GM12878 (cell line): ENCODE measurements around the gene MGLL. TPM values are rescaled to one million over a fixed set of nuclear protein-coding genes. Genes with fewer than 3 reads are reported as not detected.

Experiments used
- ATAC-seq: fragments of 200-7000 bp; cut with Tn5 transposase; 3 replicates; pipeline ENCODE4 v1.9.1; 2020; ENCODE audit warnings: mild to moderate bottlenecking, moderate library complexity
- BruUV-seq: library from RNA; stranded (reverse); fragments of 400-500 nt; replicated peaks from 2 replicates; lab custom pipeline; 2021; lab: Mats Ljungman, UMichigan
- CTCF ChIA-PET: fragments of 300-600 bp; sonication (Branson Sonifier 250); formaldehyde crosslinking; extraction: SDS; loops from one replicate; lab custom pipeline; 2021; ENCODE audit warnings: inconsistent platforms; lab: Yijun Ruan, JAX
- POLR2A ChIA-PET: fragments of 350-600 bp; formaldehyde crosslinking; extraction: SDS; loops from one replicate; lab custom pipeline; 2021; ENCODE audit warnings: inconsistent platforms; lab: Charles Lee
- RAD21 ChIA-PET: fragments of 300-600 bp; sonication (Branson Sonifier 250); formaldehyde crosslinking; loops from one replicate; lab custom pipeline; 2023; ENCODE audit warnings: antibody characterized with exemption; ENCODE audit not compliant: unreplicated experiment; lab: Charles Lee
- SMC1A ChIA-PET: fragments of 300-600 bp; sonication (Branson Sonifier 250); formaldehyde crosslinking; loops from one replicate; lab custom pipeline; 2023; ENCODE audit not compliant: unreplicated experiment, uncharacterized antibody; lab: Charles Lee
- DNase-seq: peaks from one replicate; pipeline ENCODE4 v3.0.0-alpha.2; 2011; ENCODE audit warnings: low read depth, low spot score
- FAIRE-seq: peaks from 3 replicates; lab custom pipeline; 2011; peaks lifted over from hg19 to GRCh38; lab: Jason Lieb, UNC
- H2AFZ ChIP-seq: 2 replicates; pipeline ENCODE4 v1.6.0; 2011; ENCODE audit warnings: low read depth, low read length, control low read depth; ENCODE audit not compliant: control insufficient read depth
- H3K27ac ChIP-seq: 2 replicates; pipeline ENCODE4 v1.5.1; 2011; ENCODE audit warnings: control low read depth; ENCODE audit not compliant: control insufficient read depth, insufficient read depth
- H3K27me3 ChIP-seq, 2 experiments: replicated peaks in 1 of 2; 2 replicates each; pipeline versions ENCODE4 v1.6.0 to v1.6.1; 2011; ENCODE audit warnings: low read length in 1 of 2; ENCODE audit not compliant: control insufficient read depth in 2 of 2, insufficient read depth in 2 of 2
- H3K36me3 ChIP-seq, 2 experiments: 2 replicates each; pipeline ENCODE4 v1.5.1; 2011; ENCODE audit warnings: low read length in 1 of 2; ENCODE audit not compliant: control insufficient read depth in 2 of 2, insufficient read depth in 2 of 2
- H3K4me1 ChIP-seq: 2 replicates; pipeline ENCODE4 v1.6.1; 2011; ENCODE audit warnings: mild to moderate bottlenecking, low read length, moderate library complexity, mixed read lengths; ENCODE audit not compliant: control insufficient read depth, insufficient read depth
- H3K4me2 ChIP-seq: 2 replicates; pipeline ENCODE4 v1.6.0; 2011; ENCODE audit warnings: control low read depth; ENCODE audit not compliant: control insufficient read depth, insufficient read depth
- H3K4me3 ChIP-seq: fragments of 200-600 bp; sonication (generic); 2 replicates; pipeline ENCODE4 v1.5.1; 2016
- H3K79me2 ChIP-seq: 2 replicates; pipeline ENCODE4 v1.6.0; 2011; ENCODE audit warnings: low read length; ENCODE audit not compliant: control insufficient read depth, insufficient read depth
- H3K9ac ChIP-seq: 2 replicates; pipeline ENCODE4 v1.8.0; 2011; ENCODE audit warnings: low read length, control low read depth, mixed read lengths; ENCODE audit not compliant: control insufficient read depth, insufficient read depth
- H3K9me3 ChIP-seq: replicated peaks from 3 replicates; pipeline ENCODE4 v1.5.1; 2011; ENCODE audit warnings: mild to moderate bottlenecking, low read length; ENCODE audit not compliant: control insufficient read depth, insufficient read depth
- H4K20me1 ChIP-seq: 2 replicates; pipeline ENCODE4 v1.6.0; 2011; ENCODE audit not compliant: control insufficient read depth, insufficient read depth
- BACH1 ChIP-seq: fragments of 450-650 bp; IDR thresholded peaks from 2 replicates; pipeline ENCODE4 v1.6.1; 2017; ENCODE audit warnings: mild to moderate bottlenecking, borderline replicate concordance
- BHLHE40 ChIP-seq, 2 experiments: fragments of 450-650 bp in 1 of 2; IDR thresholded peaks; 2 replicates each; pipeline ENCODE4 v1.6.1; 2011 to 2017; ENCODE audit warnings: low read depth in 2 of 2, borderline replicate concordance in 1 of 2, improper control_type of control experiment in 1 of 2, low read length in 1 of 2, mild to moderate bottlenecking in 1 of 2
- EED ChIP-seq: sonication (generic); IDR thresholded peaks from 2 replicates; pipeline ENCODE4 v1.6.1; 2016; ENCODE audit warnings: antibody characterized with exemption, low read depth
- HCFC1 ChIP-seq: fragments of 150-350 bp; IDR thresholded peaks from 2 replicates; pipeline ENCODE4 v1.6.1; 2014; ENCODE audit warnings: low read length
- HDAC6 ChIP-seq: fragments of 200-600 bp; sonication (generic); IDR thresholded peaks from one replicate; pipeline ENCODE4 v1.8.0; 2017; ENCODE audit warnings: antibody characterized with exemption; ENCODE audit not compliant: unreplicated experiment
- SMAD1 ChIP-seq: fragments of 450-650 bp; IDR thresholded peaks from 2 replicates; pipeline ENCODE4 v1.6.1; 2018; ENCODE audit warnings: mild to moderate bottlenecking, low read depth; ENCODE audit not compliant: partially characterized antibody
- SMC3 ChIP-seq: IDR thresholded peaks from 2 replicates; pipeline ENCODE4 v1.6.1; 2011; ENCODE audit warnings: low read length, improper control_type of control experiment, borderline replicate concordance
- TAF1 ChIP-seq: IDR thresholded peaks from 2 replicates; pipeline ENCODE4 v1.6.1; 2011; ENCODE audit warnings: mild to moderate bottlenecking, low read depth, low read length, borderline replicate concordance
- YY1 ChIP-seq: IDR thresholded peaks from 2 replicates; pipeline ENCODE4 v1.6.1; 2011; ENCODE audit warnings: low read depth, mild to moderate bottlenecking, low read length
- WGBS: methylation state at CpG from one replicate; pipeline ENCODE4 v1.1.6; 2016; ENCODE audit warnings: low lambda C conversion rate; ENCODE audit not compliant: insufficient replicate concordance, insufficient coverage; ENCODE audit errors: missing lambda C conversion rate; 5-methylcytosine and 5-hydroxymethylcytosine counted together
- in situ Hi-C: fragments of 300-500 bp; cut with MboI; formaldehyde crosslinking; loops from 9 replicates; pipeline ENCODE4 v1.14.3; 2018; ENCODE audit warnings: mixed read lengths
- intact Hi-C: fragments of 100-400 bp; cut with micrococcal nuclease; formaldehyde crosslinking; loops from one replicate; pipeline ENCODE4 v1.14.2; 2022; ENCODE audit not compliant: unreplicated experiment
- polyA plus RNA-seq, 11 experiments: library from polyadenylated mRNA; depleted of rRNA in 4 of 11; unstranded in 6 of 11; stranded (reverse) in 5 of 11; fragments of >200 nt; fragmentation: Nextera tagmentation in 4 of 11; fragmentation: Illumina TruSeq in 1 of 11; extraction: Ambion mirVana in 4 of 11; extraction: Trizol in 1 of 11; gene quantifications; 1 replicate in 1 of 11; 2 replicates in 10 of 11; pipeline versions ENCODE4 v1.2.1 to v1.2.3, GENCODE V29; 2011 to 2016; ENCODE audit warnings: inconsistent platforms in 2 of 11, missing spikeins in 2 of 11, low read depth in 1 of 11
- total RNA-seq, 4 experiments: library from RNA; depleted of rRNA in 3 of 4; stranded (reverse); fragments of >200 nt in 3 of 4; fragmentation: Illumina TruSeq in 1 of 4; extraction: Trizol in 1 of 4; gene quantifications; 2 replicates each; pipeline versions ENCODE4 v1.2.1 to v1.2.3, GENCODE V29; 2013 to 2021

The MGLL gene
- total and polyA plus RNA-seq, 10 of the 15 experiments (the other 5 are each of a cell fraction or from before 2014, with no cell fraction given) = 44.9 to 177 (median 72.9) TPM

GRCh38 chr3:127701280-127701911 lies 120.9 kb downstream of the MGLL start:
- SMC1A ChIA-PET = no interaction called here
- TF ChIP-seq EED = no peak
- no peak for TF ChIP-seq SMAD1
- TF ChIP-seq HCFC1 = no peak
- no peak for TF ChIP-seq BHLHE40 (IDR thresholded peaks at IDR 0.05; ENCODE audit: borderline replicate concordance in 1 of 2, low read depth in 2 of 2, low read length in 1 of 2)
- no peak for TF ChIP-seq SMC3
- TF ChIP-seq TAF1 = no peak
- TF ChIP-seq YY1 = no peak
- TF ChIP-seq BACH1 = no peak
- TF ChIP-seq HDAC6 = no peak
- H3K36me3 ChIP-seq = peaks cover 21 to 46% of the 10 kb centered on the region in 2 experiments; a peak in 3 of 4 replicates
- DNase-seq (no peak), ATAC-seq (no peak), FAIRE-seq (no peak)
- no peak overlapping the region for H2AFZ ChIP-seq
- no peaks in the 10 kb centered on the region for H4K20me1 ChIP-seq
- no peaks in the 10 kb centered on the region; the same call in none of the 2 replicates for H3K79me2 ChIP-seq
- H3K4me3 ChIP-seq = no peak overlapping the region
- H3K27ac ChIP-seq = no peak overlapping the region
- no peak overlapping the region for H3K9ac ChIP-seq
- POLR2A ChIA-PET = interaction anchor here (0.6 kb wide), 1 partner anchor 179 kb away, joined by 3 read pairs; no protein-coding TSS in a partner anchor
- RAD21 ChIA-PET = interaction anchor here (0.7 kb wide), 1 partner anchor 121 kb away, joined by 3 read pairs; the partner anchor contains the start of gene MGLL
- WGBS = 87% methylated on average over 11 of the region's 11 CpGs
- no peaks in the 10 kb centered on the region for H3K27me3 ChIP-seq
- H3K4me1 ChIP-seq = peaks cover 14% of the 10 kb centered on the region
- intact Hi-C loops = no loop called here
- BruUV-seq = no TSS peak
- CTCF ChIA-PET = no interaction called here
- in situ Hi-C loops = no loop called here
- H3K9me3 ChIP-seq = peaks cover 2% of the 10 kb centered on the region; the same call in 2 of the 3 replicates
- no peak overlapping the region for H3K4me2 ChIP-seq
